Measurements from ENCODE around the gene IDI2. TPM values are rescaled to one million over a fixed set of nuclear protein-coding genes. Genes with fewer than 3 reads are reported as not detected.

The IDI2 gene
- total RNA-seq, 1 experiment from 2014 or later, result not detected

- DNase-seq (ENCODE audit: low read depth, low spot score) (no peak), ATAC-seq (no peak)
- Histone ChIP-seq H3K27ac (ENCODE audit: low read depth, low read length) (no peak overlapping the region), H3K79me2 (ENCODE audit: insufficient read depth, low read length) (no peaks in the 10 kb centered on the region), H3K4me2 (ENCODE audit: low read length) (no peak overlapping the region), H3K27me3 (ENCODE audit: insufficient read depth, low read length) (no peaks in the 10 kb centered on the region), H3K9me2 (ENCODE audit: insufficient read depth) (no peaks in the 10 kb centered on the region), H2AFZ (ENCODE audit: low read depth, low read length, poor library complexity, severe bottlenecking) (no peak overlapping the region), H3K36me3 (ENCODE audit: control insufficient read depth in 1 of 2, insufficient read depth in 2 of 2, low read length in 2 of 2) (peaks cover 14 to 17% of the 10 kb centered on the region in 2 experiments), H3K4me1 (ENCODE audit: control insufficient read depth in 1 of 2, insufficient read depth in 2 of 2, low read length in 2 of 2) (no peaks in the 10 kb centered on the region), H3K9ac (ENCODE audit: low read length) (no peak overlapping the region), H3K9me3 (ENCODE audit: control insufficient read depth in 1 of 2, insufficient read depth in 1 of 2, low read depth in 1 of 2, low read length in 2 of 2) (no peaks in the 10 kb centered on the region), H3K4me3 (replicated peaks in 1 of 2; ENCODE audit: low read depth in 1 of 2, low read length in 2 of 2) (no peak overlapping the region), H4K20me1 (ENCODE audit: insufficient read depth) (no peaks in the 10 kb centered on the region)
- intact Hi-C loops (cut with micrococcal nuclease), result no loop called here
- no peak for TF ChIP-seq EZH2 (IDR thresholded peaks at IDR 0.05)
- no peak for TF ChIP-seq CEBPB (IDR thresholded peaks at IDR 0.05; ENCODE audit: low read depth)
- TF ChIP-seq EGR1 (IDR thresholded peaks at IDR 0.05; ENCODE audit: low read depth), result no peak
- TF ChIP-seq ZFX (IDR thresholded peaks at IDR 0.05), result no peak
- TF ChIP-seq TCF7L2 (IDR thresholded peaks at IDR 0.05; ENCODE audit: borderline replicate concordance, extremely low read depth, insufficient read depth, insufficient read length), result no peak
- no peak for TF ChIP-seq FOSL1 (IDR thresholded peaks at IDR 0.05; ENCODE audit: low read depth)
- TF ChIP-seq ATF3 (IDR thresholded peaks at IDR 0.05), result no peak
- no peak for TF ChIP-seq CTCF (IDR thresholded peaks at IDR 0.05 in 2 of 3, conservative IDR thresholded peaks at IDR 0.05 in 1 of 3; ENCODE audit: borderline replicate concordance in 1 of 3, insufficient read depth in 1 of 3, low read depth in 2 of 3, low read length in 2 of 3)
- TF ChIP-seq SIN3A (IDR thresholded peaks at IDR 0.05; ENCODE audit: low read depth), result no peak
- no peak for TF ChIP-seq ELF1 (IDR thresholded peaks at IDR 0.05; ENCODE audit: borderline replicate concordance, low read depth)
- TF ChIP-seq EZH2phosphoT487 (IDR thresholded peaks at IDR 0.05; ENCODE audit: borderline replicate concordance), result no peak
- TF ChIP-seq, protein P1, sequence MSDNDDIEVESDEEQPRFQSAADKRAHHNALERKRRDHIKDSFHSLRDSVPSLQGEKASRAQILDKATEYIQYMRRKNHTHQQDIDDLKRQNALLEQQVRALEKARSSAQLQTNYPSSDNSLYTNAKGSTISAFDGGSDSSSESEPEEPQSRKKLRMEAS (IDR thresholded peaks at IDR 0.05), result no peak
- TF ChIP-seq ZNF274 (IDR thresholded peaks at IDR 0.05; ENCODE audit: low read depth, low read length), result no peak
- TF ChIP-seq JUND (IDR thresholded peaks at IDR 0.05), result no peak
- no peak for TF ChIP-seq REST (IDR thresholded peaks at IDR 0.05; ENCODE audit: low read depth)
- TF ChIP-seq POLR2A (IDR thresholded peaks at IDR 0.05; ENCODE audit: borderline replicate concordance, extremely low read depth, insufficient read depth, insufficient read length), result no peak
- no peak for TF ChIP-seq SP1 (IDR thresholded peaks at IDR 0.05; ENCODE audit: low read depth)
- TF ChIP-seq RAD21 (IDR thresholded peaks at IDR 0.05; ENCODE audit: low read depth), result no peak
- CTCF ChIA-PET, result no interaction called here
- POLR2A ChIA-PET, result no interaction called here
- RAD21 ChIA-PET (ENCODE audit: low non-redundant PET in 1 of 2, low total read pairs in 2 of 2, uncharacterized antibody in 2 of 2, unreplicated experiment in 2 of 2), result no interaction called here
- no TSS peak for BruUV-seq (replicated peaks)
These were observed 3.2 kb downstream of the IDI2 start for GRCh38 chr10:1022413-1022812.
